ENCODE results near the gene FLYWCH1.

GRCh38 chr16:2902337-2903130 is 9.2 kb upstream of the FLYWCH1 start:
- TF ChIP-seq POLR2AphosphoS5 (IDR thresholded peaks at IDR 0.05; ENCODE audit: low read depth, low read length) (no peak), POLR2A (IDR thresholded peaks at IDR 0.05; ENCODE audit: low read depth, low read length) (no peak), TAF1 (IDR thresholded peaks at IDR 0.05; ENCODE audit: borderline replicate concordance, low read depth, low read length) (no peak)

Data from GM12892 (cell line).